NCI-H2107 (cell line): ENCODE measurements around the gene HOXA10.

Source experiments
- DNase-seq: peaks from one replicate; lab custom pipeline; 2025; lab: John Stamatoyannopoulos, UW

HOXA10 gene

GRCh38 chr7:27154901-27155815, 19.0 kb downstream of the HOXA10 start:
- no peak for DNase-seq

GRCh38 chr7:27154369-27154768, 19.8 kb downstream of the HOXA10 start:
- DNase-seq = no peak

GRCh38 chr7:27153526-27153925, 20.6 kb downstream of the HOXA10 start:
- no peak for DNase-seq

GRCh38 chr7:27152816-27153442, 21.2 kb downstream of the HOXA10 start:
- no peak for DNase-seq

- DNase-seq = no peak
Measured at GRCh38 chr7:27151931-27152815, 21.9 kb downstream of the HOXA10 start, which contains the start of gene HOXA3. TSS of gene HOXA3 (minus strand) at chr7:27152583. CDS start at chr7:27110640, 41,943 bp downstream.

- DNase-seq = no peak
Measured at GRCh38 chr7:27151341-27151930, 22.7 kb downstream of the HOXA10 start.

- no peak for DNase-seq
Measured at GRCh38 chr7:27150568-27151340, 23.4 kb downstream of the HOXA10 start.

- no peak for DNase-seq
Measured at GRCh38 chr7:27149842-27150567, 24.1 kb downstream of the HOXA10 start.

- no peak for DNase-seq
Measured at GRCh38 chr7:27148756-27149641, 25.1 kb downstream of the HOXA10 start.

GRCh38 chr7:27148031-27148755, 25.9 kb downstream of the HOXA10 start:
- DNase-seq = no peak

- DNase-seq = no peak
Measured at GRCh38 chr7:27147199-27148030, 26.7 kb downstream of the HOXA10 start, which contains the start of gene HOXA6. TSS of gene HOXA6 (minus strand) at chr7:27147774. CDS start at chr7:27147749, 25 bp downstream.

- no peak for DNase-seq
Measured at GRCh38 chr7:27146491-27147198, 27.5 kb downstream of the HOXA10 start.

- DNase-seq = no peak
Measured at GRCh38 chr7:27145914-27146412, 28.2 kb downstream of the HOXA10 start.

GRCh38 chr7:27145165-27145913, 28.8 kb downstream of the HOXA10 start:
- DNase-seq = no peak

- no peak for DNase-seq
Measured at GRCh38 chr7:27144781-27145164, 29.3 kb downstream of the HOXA10 start.
